Neural cell (in vitro differentiated cells): ENCODE measurements around the gene PPIP5K1. TPM values are rescaled to one million over a fixed set of nuclear protein-coding genes. Genes with fewer than 3 reads are reported as not detected.

ENCODE experiments used
- H2AFZ ChIP-seq: fragments of 200-600, 300-800 bp; sonication (generic), shearing (Covaris generic); 2 replicates; pipeline ENCODE4 v1.6.0; 2014; ENCODE audit warnings: low read depth, mild to moderate bottlenecking, antibody characterized with exemption, low read length, moderate library complexity
- H3F3A ChIP-seq: fragments of 200-600 bp; shearing (Covaris generic); 2 replicates; pipeline ENCODE4 v1.6.1; 2016; ENCODE audit warnings: mild to moderate bottlenecking, moderate library complexity, mixed read lengths, antibody characterized with exemption, low read length; ENCODE audit not compliant: insufficient read depth, poor library complexity, severe bottlenecking
- H3K27ac ChIP-seq: fragments of 200-600, 300-800 bp; sonication (generic), shearing (Covaris generic); 2 replicates; pipeline ENCODE4 v1.5.1; 2014; ENCODE audit warnings: mild to moderate bottlenecking, low read length, moderate library complexity
- H3K27me3 ChIP-seq: fragments of 300-800, 200-600 bp; sonication (generic), shearing (Covaris generic); 2 replicates; pipeline ENCODE4 v1.6.0; 2014; ENCODE audit warnings: mild to moderate bottlenecking, low read depth, low read length, moderate library complexity; ENCODE audit not compliant: insufficient read depth
- H3K36me3 ChIP-seq: fragments of 300-800, 200-600 bp; sonication (generic), shearing (Covaris generic); 2 replicates; pipeline ENCODE4 v1.5.1; 2014; ENCODE audit warnings: mild to moderate bottlenecking, antibody characterized with exemption, low read length, moderate library complexity; ENCODE audit not compliant: insufficient read depth
- H3K4me2 ChIP-seq: fragments of 300-800, 200-600 bp; sonication (generic), shearing (Covaris generic); 2 replicates; pipeline ENCODE4 v1.6.0; 2014; ENCODE audit warnings: mild to moderate bottlenecking, low read length
- H3K4me3 ChIP-seq: fragments of 300-800, 200-600 bp; sonication (generic), shearing (Covaris generic); 2 replicates; pipeline ENCODE4 v1.5.1; 2014; ENCODE audit warnings: mild to moderate bottlenecking, low read length, moderate library complexity
- H3K79me2 ChIP-seq: fragments of 200-600 bp; shearing (Covaris generic); replicated peaks from 2 replicates; pipeline ENCODE4 v1.6.0; 2014; ENCODE audit warnings: mild to moderate bottlenecking, low read length, moderate library complexity; ENCODE audit not compliant: insufficient read depth
- H3K9ac ChIP-seq: fragments of 300-800, 200-600 bp; sonication (generic), shearing (Covaris generic); 2 replicates; pipeline ENCODE4 v1.6.1; 2016; ENCODE audit warnings: mild to moderate bottlenecking, low read length, mixed read lengths
- H3K9me2 ChIP-seq: fragments of 200-600 bp; shearing (Covaris generic); 2 replicates; pipeline ENCODE4 v1.6.1; 2016; ENCODE audit warnings: mild to moderate bottlenecking, low read length, mixed read lengths; ENCODE audit not compliant: insufficient read depth
- H3K9me3 ChIP-seq: fragments of 200-600, 300-800 bp; sonication (generic), shearing (Covaris generic); 2 replicates; pipeline ENCODE4 v1.6.1; 2016; ENCODE audit warnings: mild to moderate bottlenecking, mixed run types, low read length, moderate library complexity, mixed read lengths
- H4K20me1 ChIP-seq: fragments of 200-600 bp; shearing (Covaris generic); 2 replicates; pipeline ENCODE4 v1.6.1; 2016; ENCODE audit warnings: mild to moderate bottlenecking, mixed run types; ENCODE audit not compliant: insufficient read depth
- EP300 ChIP-seq: fragments of 450-650 bp; conservative IDR thresholded peaks from 2 replicates; pipeline ENCODE4 v1.6.1; 2014; ENCODE audit warnings: antibody characterized with exemption, mild to moderate bottlenecking, moderate library complexity; ENCODE audit not compliant: poor library complexity, severe bottlenecking
- EZH2 ChIP-seq: fragments of 200-600, 300-800 bp; shearing (Covaris generic), sonication (generic); IDR thresholded peaks from 2 replicates; pipeline ENCODE4 v1.6.1; 2014; ENCODE audit warnings: antibody characterized with exemption, low read length, borderline replicate concordance, mild to moderate bottlenecking; ENCODE audit not compliant: insufficient read depth, poor library complexity, severe bottlenecking
- MXI1 ChIP-seq: fragments of 450-650 bp; conservative IDR thresholded peaks from 2 replicates; pipeline ENCODE4 v1.6.1; 2014; ENCODE audit warnings: antibody characterized with exemption, mild to moderate bottlenecking; ENCODE audit not compliant: poor library complexity, severe bottlenecking
- POLR2AphosphoS5 ChIP-seq: IDR thresholded peaks from 2 replicates; pipeline ENCODE4 v1.6.1; 2012
- RAD21 ChIP-seq: fragments of 450-650 bp; conservative IDR thresholded peaks from 2 replicates; pipeline ENCODE4 v1.6.1; 2014; ENCODE audit warnings: antibody characterized with exemption, mild to moderate bottlenecking, moderate library complexity
- SMC3 ChIP-seq: fragments of 450-650 bp; conservative IDR thresholded peaks from 2 replicates; pipeline ENCODE4 v1.6.1; 2014; ENCODE audit warnings: antibody characterized with exemption, mild to moderate bottlenecking, moderate library complexity; ENCODE audit not compliant: poor library complexity
- TAF1 ChIP-seq: IDR thresholded peaks from 2 replicates; pipeline ENCODE4 v1.6.1; 2012; ENCODE audit warnings: low read depth
- polyA plus RNA-seq: library from polyadenylated mRNA; depleted of rRNA; stranded (reverse); fragments of >200 nt; gene quantifications from 2 replicates; pipeline ENCODE4 v1.2.3, GENCODE V29; 2014
- TF ChIP-seq, protein P1 (sequence below): IDR thresholded peaks from 2 replicates; pipeline ENCODE4 v1.6.1; 2012; ENCODE audit warnings: borderline replicate concordance
- TF ChIP-seq, protein P2 (sequence below): fragments of 450-650 bp; IDR thresholded peaks from 2 replicates; pipeline ENCODE4 v1.5.1; 2014; ENCODE audit warnings: antibody characterized with exemption, mild to moderate bottlenecking, moderate library complexity; ENCODE audit not compliant: poor library complexity, severe bottlenecking

PPIP5K1 gene
- polyA plus RNA-seq, 1 donor from 2014 or later = 29.6 TPM

DNA sequence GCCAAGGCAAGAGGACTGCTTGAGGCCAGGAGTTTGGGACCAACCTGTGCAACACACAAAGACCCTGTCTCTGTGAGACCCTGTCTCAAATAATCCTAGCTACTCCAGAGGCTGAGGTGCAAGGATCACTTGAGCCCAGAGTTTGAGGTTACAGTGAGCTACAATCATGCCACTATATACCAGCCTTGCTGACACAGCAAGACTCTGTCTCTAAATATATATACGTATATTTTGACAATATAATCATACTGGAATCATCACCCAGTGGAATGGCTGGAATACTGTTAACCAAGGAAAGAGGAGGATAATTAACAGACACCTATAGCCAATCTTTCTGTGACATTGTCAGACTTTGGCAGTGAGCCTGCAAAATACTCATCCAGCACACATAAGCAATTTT, 81.6 kb downstream of the PPIP5K1 start (continued):
- TF ChIP-seq MXI1 = no peak

DNA sequence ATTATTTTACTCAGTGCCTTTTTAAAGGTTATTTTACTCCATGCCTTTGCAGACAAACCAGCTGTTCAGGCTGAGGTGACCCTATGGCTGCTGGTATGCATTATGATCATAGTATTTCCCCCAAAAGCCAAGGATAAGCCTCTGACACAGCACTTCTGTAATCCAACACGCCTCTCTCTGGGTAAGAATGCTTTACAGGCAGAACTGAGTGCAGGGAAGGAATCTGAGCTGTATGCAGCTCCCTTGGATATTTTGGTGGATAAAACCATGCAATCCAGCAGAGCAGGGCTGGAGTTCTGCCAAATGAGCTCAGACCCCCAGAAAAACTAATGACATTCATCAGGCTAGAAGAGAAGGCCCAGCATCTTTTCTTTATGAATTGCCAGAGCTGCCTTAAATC, 84.3 kb downstream of the PPIP5K1 start:
- H3K36me3 ChIP-seq = no peaks in the 10 kb centered on the region
- no peaks in the 10 kb centered on the region for H3K9me3 ChIP-seq
- H3K27me3 ChIP-seq = no peaks in the 10 kb centered on the region
- no peaks in the 10 kb centered on the region for H4K20me1 ChIP-seq
- TF ChIP-seq RAD21 = no peak
- no peak for TF ChIP-seq EZH2
- no peak for TF ChIP-seq EP300
- no peak for TF ChIP-seq SMC3
- no peak for TF ChIP-seq TAF1
- TF ChIP-seq, protein P1, sequence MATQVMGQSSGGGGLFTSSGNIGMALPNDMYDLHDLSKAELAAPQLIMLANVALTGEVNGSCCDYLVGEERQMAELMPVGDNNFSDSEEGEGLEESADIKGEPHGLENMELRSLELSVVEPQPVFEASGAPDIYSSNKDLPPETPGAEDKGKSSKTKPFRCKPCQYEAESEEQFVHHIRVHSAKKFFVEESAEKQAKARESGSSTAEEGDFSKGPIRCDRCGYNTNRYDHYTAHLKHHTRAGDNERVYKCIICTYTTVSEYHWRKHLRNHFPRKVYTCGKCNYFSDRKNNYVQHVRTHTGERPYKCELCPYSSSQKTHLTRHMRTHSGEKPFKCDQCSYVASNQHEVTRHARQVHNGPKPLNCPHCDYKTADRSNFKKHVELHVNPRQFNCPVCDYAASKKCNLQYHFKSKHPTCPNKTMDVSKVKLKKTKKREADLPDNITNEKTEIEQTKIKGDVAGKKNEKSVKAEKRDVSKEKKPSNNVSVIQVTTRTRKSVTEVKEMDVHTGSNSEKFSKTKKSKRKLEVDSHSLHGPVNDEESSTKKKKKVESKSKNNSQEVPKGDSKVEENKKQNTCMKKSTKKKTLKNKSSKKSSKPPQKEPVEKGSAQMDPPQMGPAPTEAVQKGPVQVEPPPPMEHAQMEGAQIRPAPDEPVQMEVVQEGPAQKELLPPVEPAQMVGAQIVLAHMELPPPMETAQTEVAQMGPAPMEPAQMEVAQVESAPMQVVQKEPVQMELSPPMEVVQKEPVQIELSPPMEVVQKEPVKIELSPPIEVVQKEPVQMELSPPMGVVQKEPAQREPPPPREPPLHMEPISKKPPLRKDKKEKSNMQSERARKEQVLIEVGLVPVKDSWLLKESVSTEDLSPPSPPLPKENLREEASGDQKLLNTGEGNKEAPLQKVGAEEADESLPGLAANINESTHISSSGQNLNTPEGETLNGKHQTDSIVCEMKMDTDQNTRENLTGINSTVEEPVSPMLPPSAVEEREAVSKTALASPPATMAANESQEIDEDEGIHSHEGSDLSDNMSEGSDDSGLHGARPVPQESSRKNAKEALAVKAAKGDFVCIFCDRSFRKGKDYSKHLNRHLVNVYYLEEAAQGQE = no peak
- TF ChIP-seq POLR2AphosphoS5 = no peak
- TF ChIP-seq, protein P2, sequence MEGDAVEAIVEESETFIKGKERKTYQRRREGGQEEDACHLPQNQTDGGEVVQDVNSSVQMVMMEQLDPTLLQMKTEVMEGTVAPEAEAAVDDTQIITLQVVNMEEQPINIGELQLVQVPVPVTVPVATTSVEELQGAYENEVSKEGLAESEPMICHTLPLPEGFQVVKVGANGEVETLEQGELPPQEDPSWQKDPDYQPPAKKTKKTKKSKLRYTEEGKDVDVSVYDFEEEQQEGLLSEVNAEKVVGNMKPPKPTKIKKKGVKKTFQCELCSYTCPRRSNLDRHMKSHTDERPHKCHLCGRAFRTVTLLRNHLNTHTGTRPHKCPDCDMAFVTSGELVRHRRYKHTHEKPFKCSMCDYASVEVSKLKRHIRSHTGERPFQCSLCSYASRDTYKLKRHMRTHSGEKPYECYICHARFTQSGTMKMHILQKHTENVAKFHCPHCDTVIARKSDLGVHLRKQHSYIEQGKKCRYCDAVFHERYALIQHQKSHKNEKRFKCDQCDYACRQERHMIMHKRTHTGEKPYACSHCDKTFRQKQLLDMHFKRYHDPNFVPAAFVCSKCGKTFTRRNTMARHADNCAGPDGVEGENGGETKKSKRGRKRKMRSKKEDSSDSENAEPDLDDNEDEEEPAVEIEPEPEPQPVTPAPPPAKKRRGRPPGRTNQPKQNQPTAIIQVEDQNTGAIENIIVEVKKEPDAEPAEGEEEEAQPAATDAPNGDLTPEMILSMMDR = no peak
- TF ChIP-seq MXI1 = no peak
- H3K9ac ChIP-seq = no peak overlapping the region
- no peak overlapping the region for H3K4me3 ChIP-seq
- peaks cover 4% of the 10 kb centered on the region for H3K79me2 ChIP-seq
- H3K27ac ChIP-seq = no peak overlapping the region
- no peak overlapping the region for H2AFZ ChIP-seq
- H3K9me2 ChIP-seq = no peaks in the 10 kb centered on the region
- no peak overlapping the region for H3K4me2 ChIP-seq
- peaks cover 4% of the 10 kb centered on the region for H3F3A ChIP-seq

DNA sequence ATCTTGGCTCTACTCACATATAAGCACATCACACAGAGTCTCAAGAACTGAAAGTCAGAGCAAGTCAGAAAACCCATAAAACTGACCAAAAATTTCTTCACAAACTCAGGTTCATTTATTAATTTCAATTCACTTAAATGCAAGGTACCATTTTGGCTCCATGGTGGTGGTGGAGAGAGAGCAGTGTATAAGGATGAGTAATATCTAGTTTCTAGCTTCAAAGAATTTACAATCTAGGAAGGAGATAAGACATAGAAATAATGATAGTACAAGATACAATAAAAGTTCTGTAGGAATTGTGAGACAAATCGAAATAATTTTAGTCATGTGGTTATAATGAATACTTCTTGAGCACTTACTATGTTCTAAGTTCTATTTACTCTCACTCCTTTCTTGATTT, 90.4 kb downstream of the PPIP5K1 start:
- Histone ChIP-seq H2AFZ (no peak overlapping the region), H3K4me3 (no peak overlapping the region), H3F3A (no peaks in the 10 kb centered on the region), H4K20me1 (no peaks in the 10 kb centered on the region), H3K4me2 (no peak overlapping the region), H3K27ac (no peak overlapping the region), H3K79me2 (no peaks in the 10 kb centered on the region), H3K27me3 (no peaks in the 10 kb centered on the region), H3K9me3 (no peaks in the 10 kb centered on the region), H3K9me2 (no peaks in the 10 kb centered on the region), H3K36me3 (no peaks in the 10 kb centered on the region), H3K9ac (no peak overlapping the region)
- no peak for TF ChIP-seq RAD21
